Osteoblast (primary cell): ENCODE measurements around the gene SUSD5. TPM values are rescaled to one million over a fixed set of nuclear protein-coding genes. Genes with fewer than 3 reads are reported as not detected.

Experiments used
- DNase-seq: peaks from one replicate; pipeline ENCODE4 v3.0.0; 2011; ENCODE audit warnings: low spot score, mixed read lengths; ENCODE audit not compliant: insufficient read length; ENCODE audit errors: missing footprints
- H2AFZ ChIP-seq: 2 replicates; pipeline ENCODE4 v1.6.0; 2011; ENCODE audit warnings: mild to moderate bottlenecking, low read length
- H3K27ac ChIP-seq: 2 replicates; pipeline ENCODE4 v1.5.1; 2011; ENCODE audit warnings: mild to moderate bottlenecking, low read depth, low read length, moderate library complexity
- H3K27me3 ChIP-seq: 2 replicates; pipeline ENCODE4 v1.6.0; 2012; ENCODE audit warnings: mild to moderate bottlenecking, control low read depth, inconsistent platforms, low read length, moderate library complexity; ENCODE audit not compliant: insufficient read depth
- H3K36me3 ChIP-seq: 2 replicates; pipeline ENCODE4 v1.5.1; 2011; ENCODE audit warnings: mild to moderate bottlenecking, low read length, control low read depth, moderate library complexity; ENCODE audit not compliant: insufficient read depth
- H3K4me1 ChIP-seq: 2 replicates; pipeline ENCODE4 v1.5.1; 2011; ENCODE audit warnings: mild to moderate bottlenecking, low read length, control low read depth, moderate library complexity; ENCODE audit not compliant: insufficient read depth
- H3K4me2 ChIP-seq: 2 replicates; pipeline ENCODE4 v1.6.0; 2011; ENCODE audit warnings: mild to moderate bottlenecking, low read length; ENCODE audit not compliant: insufficient read depth
- H3K4me3 ChIP-seq: fragments of 200-600 bp; sonication (generic); 3 replicates; pipeline ENCODE4 v1.5.1; 2012; ENCODE audit warnings: mild to moderate bottlenecking, low read length, inconsistent platforms; ENCODE audit not compliant: insufficient read depth
- H3K79me2 ChIP-seq: 2 replicates; pipeline ENCODE4 v1.6.0; 2012; ENCODE audit warnings: mild to moderate bottlenecking, low read length, control low read depth, inconsistent platforms; ENCODE audit not compliant: insufficient read depth
- H3K9me3 ChIP-seq: 2 replicates; pipeline ENCODE4 v1.5.1; 2011; ENCODE audit warnings: low read depth, low read length, control low read depth
- H4K20me1 ChIP-seq: 2 replicates; pipeline ENCODE4 v1.6.0; 2012; ENCODE audit warnings: mild to moderate bottlenecking, low read length, control low read depth; ENCODE audit not compliant: insufficient read depth
- CTCF ChIP-seq: IDR thresholded peaks from 2 replicates; pipeline ENCODE4 v1.5.1; 2011; ENCODE audit warnings: mild to moderate bottlenecking, low read depth, low read length, moderate library complexity; ENCODE audit errors: extremely low read depth
- total RNA-seq: library from RNA; depleted of rRNA; stranded (reverse); fragments of >200 nt; gene quantifications from 2 replicates; pipeline ENCODE4 v1.2.3, GENCODE V29; 2012

The SUSD5 gene
- total RNA-seq, 1 donor = 10.9 TPM

DNA sequence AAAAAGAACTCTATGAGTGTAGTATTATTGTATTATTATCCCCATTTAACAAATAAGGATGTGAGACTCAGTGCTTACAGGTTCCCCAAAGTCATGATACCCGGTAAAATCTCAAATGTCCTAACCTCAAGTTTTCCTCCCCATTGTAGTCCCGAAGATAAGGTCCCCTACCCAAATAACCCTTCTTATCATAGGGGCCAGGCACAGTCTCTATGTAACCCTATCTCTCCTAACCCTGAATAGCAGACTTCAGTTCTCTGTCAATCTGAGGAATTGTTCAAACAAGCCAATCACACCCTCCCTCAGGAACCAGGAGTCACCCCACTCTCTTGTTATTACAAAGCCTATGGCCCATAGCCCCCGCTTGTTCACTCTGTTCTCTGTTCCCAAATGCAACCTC lies 10.5 kb upstream of the SUSD5 start:
- no peaks in the 10 kb centered on the region for H3K79me2 ChIP-seq
- H3K4me1 ChIP-seq = no peaks in the 10 kb centered on the region
- no peak for TF ChIP-seq CTCF
- no peak overlapping the region for H3K27ac ChIP-seq
- H3K4me3 ChIP-seq = no peak overlapping the region
- H2AFZ ChIP-seq = no peak overlapping the region
- H3K27me3 ChIP-seq = no peaks in the 10 kb centered on the region
- H3K36me3 ChIP-seq = no peaks in the 10 kb centered on the region
- H3K4me2 ChIP-seq = no peak overlapping the region
- no peaks in the 10 kb centered on the region for H4K20me1 ChIP-seq
- DNase-seq = no peak
- no peaks in the 10 kb centered on the region for H3K9me3 ChIP-seq

DNA sequence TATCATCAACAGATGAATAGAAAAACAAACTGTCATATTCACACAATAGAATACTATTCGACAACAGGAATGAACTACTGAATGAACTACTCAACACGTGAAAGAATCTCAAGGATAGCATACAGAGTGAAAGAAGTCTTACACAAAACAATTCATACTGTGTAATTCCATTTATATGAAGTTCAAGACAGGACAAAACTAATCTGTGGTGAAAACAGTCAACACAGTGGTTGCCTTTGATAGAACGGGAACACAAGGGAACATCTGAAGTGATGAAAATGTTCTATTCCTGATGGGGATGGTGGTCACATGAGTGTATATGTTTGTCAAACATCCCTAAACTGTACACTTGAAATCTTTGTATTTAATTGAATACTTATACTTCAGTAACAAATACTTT lies 2.6 kb upstream of the SUSD5 start:
- no peaks in the 10 kb centered on the region for H4K20me1 ChIP-seq
- H3K4me1 ChIP-seq = peaks cover 12% of the 10 kb centered on the region
- no peak overlapping the region for H3K4me3 ChIP-seq
- no peaks in the 10 kb centered on the region for H3K36me3 ChIP-seq
- no peak overlapping the region for H3K27ac ChIP-seq
- no peaks in the 10 kb centered on the region for H3K79me2 ChIP-seq
- H2AFZ ChIP-seq = no peak overlapping the region
- no peak for DNase-seq
- no peak overlapping the region for H3K4me2 ChIP-seq
- peaks cover 26% of the 10 kb centered on the region for H3K27me3 ChIP-seq
- H3K9me3 ChIP-seq = no peaks in the 10 kb centered on the region
- no peak for TF ChIP-seq CTCF

GRCh38 chr3:33219175-33219487 lies 521 bp upstream of the SUSD5 start:
- peak overlapping the region; percentile 73 for H3K4me3 ChIP-seq
- H4K20me1 ChIP-seq = no peaks in the 10 kb centered on the region
- no peak for TF ChIP-seq CTCF
- no peaks in the 10 kb centered on the region for H3K9me3 ChIP-seq
- peak overlapping the region; percentile 91 for H3K4me2 ChIP-seq
- H3K27me3 ChIP-seq = peaks cover 26% of the 10 kb centered on the region
- H3K79me2 ChIP-seq = no peaks in the 10 kb centered on the region
- H2AFZ ChIP-seq = peak overlapping the region; percentile 89
- DNase-seq = no peak
- H3K27ac ChIP-seq = no peak overlapping the region
- no peaks in the 10 kb centered on the region for H3K36me3 ChIP-seq
- H3K4me1 ChIP-seq = peaks cover 12% of the 10 kb centered on the region

DNA sequence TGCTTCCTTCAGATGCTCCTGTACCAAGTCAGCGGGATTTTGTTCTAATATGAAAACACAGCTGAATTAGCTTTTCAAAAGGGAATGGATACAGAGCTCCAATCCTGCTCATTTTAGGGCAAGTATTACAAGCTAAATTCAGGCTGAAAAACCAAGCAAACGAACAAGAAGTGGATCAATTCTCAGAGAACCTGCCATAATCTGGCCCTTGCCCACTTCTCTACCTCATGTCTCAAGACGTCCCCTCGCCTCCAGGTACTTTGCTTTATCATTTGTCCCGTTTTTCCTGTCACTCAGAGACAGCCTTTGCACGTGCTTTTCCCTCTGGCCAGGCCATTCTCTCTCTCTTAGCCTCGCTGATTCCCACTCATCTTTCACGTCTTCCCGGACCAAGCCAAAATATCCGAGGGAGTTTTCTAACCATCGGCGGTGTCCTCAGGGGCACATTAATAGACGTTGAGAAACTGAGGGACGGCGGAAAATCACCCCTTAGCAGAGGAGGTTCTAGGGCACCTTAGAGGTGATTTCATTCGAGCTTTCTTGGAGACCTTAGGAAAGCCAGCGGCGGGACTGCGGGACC lies 654 bp downstream of the SUSD5 start:
- peak overlapping the region; percentile 91 for H3K4me2 ChIP-seq
- no peaks in the 10 kb centered on the region for H3K9me3 ChIP-seq
- peak overlapping the region; percentile 89 for H2AFZ ChIP-seq
- peaks cover 26% of the 10 kb centered on the region for H3K27me3 ChIP-seq
- no peaks in the 10 kb centered on the region for H3K36me3 ChIP-seq
- no peak for TF ChIP-seq CTCF
- no peaks in the 10 kb centered on the region for H4K20me1 ChIP-seq
- no peak overlapping the region for H3K27ac ChIP-seq
- peak; percentile 58 for DNase-seq
- peak overlapping the region; percentile 73 for H3K4me3 ChIP-seq
- no peaks in the 10 kb centered on the region for H3K79me2 ChIP-seq
- peaks cover 12% of the 10 kb centered on the region for H3K4me1 ChIP-seq
